Right lung (tissue), 5 donors: Measurements from ENCODE around the gene PRKG1. TPM values are rescaled to one million over a fixed set of nuclear protein-coding genes. Genes with fewer than 3 reads are reported as not detected.
A peak's percentile ranks its signal among the peaks of the same experiment; 100 is the strongest.
"Not testable (repeated sequence)": the region's sequence is repeated elsewhere in the genome, so short reads cannot be mapped to it uniquely, and the experiment has no call there.

Experiments
- DNase-seq, 2 donors: peaks; one replicate each; pipeline ENCODE4 v3.0.0-alpha.2; 2013
- polyA plus RNA-seq, 5 donors: library from polyadenylated mRNA; unstranded; fragments of 120-200 nt; gene quantifications; one replicate each; pipeline versions ENCODE4 v1.2.1 to v1.2.3, GENCODE V29; 2013; ENCODE audit warnings: inconsistent platforms in 1 of 5, low replicate concordance in 1 of 5; ENCODE audit not compliant: insufficient read length in 5 of 5, insufficient read depth in 1 of 5

Gene PRKG1
- polyA plus RNA-seq, 5 donors, result 12.4 to 21.3 (median 15.8) TPM

- no peak for DNase-seq
Observed at GRCh38 chr10:51270936-51271530, 196.7 kb downstream of the PRKG1 start.

- not testable (repeated sequence) for DNase-seq
Observed at GRCh38 chr10:51272099-51272498, 197.8 kb downstream of the PRKG1 start.

GRCh38 chr10:51272555-51272954 lies 198.3 kb downstream of the PRKG1 start:
- DNase-seq, result no peak

GRCh38 chr10:51273574-51273973 lies 199.3 kb downstream of the PRKG1 start:
- DNase-seq, result no peak

GRCh38 chr10:51276097-51276496 lies 201.8 kb downstream of the PRKG1 start:
- DNase-seq, result not testable (repeated sequence)

DNA sequence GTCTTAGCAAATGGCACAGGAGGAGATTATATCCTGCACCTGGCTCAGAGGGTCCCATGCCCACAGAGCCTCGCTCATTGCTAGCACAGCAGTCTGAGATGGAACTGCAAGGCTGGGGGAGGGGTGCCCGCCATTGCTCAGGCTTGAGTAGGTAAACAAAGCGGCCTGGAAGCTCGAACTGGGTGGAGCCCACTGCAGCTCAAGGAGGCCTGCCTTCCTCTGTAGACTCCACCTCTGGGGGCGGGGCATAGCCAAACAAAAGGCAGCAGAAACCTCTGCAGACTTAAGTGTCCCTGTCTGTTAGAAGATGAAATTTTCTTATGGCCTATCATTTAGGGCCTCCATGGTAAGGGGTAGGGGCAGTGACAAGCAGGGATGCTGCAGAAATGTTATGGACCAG lies 207.1 kb downstream of the PRKG1 start:
- DNase-seq, result not testable (repeated sequence)

GRCh38 chr10:51285601-51286000 lies 211.3 kb downstream of the PRKG1 start:
- DNase-seq, result no peak

DNA sequence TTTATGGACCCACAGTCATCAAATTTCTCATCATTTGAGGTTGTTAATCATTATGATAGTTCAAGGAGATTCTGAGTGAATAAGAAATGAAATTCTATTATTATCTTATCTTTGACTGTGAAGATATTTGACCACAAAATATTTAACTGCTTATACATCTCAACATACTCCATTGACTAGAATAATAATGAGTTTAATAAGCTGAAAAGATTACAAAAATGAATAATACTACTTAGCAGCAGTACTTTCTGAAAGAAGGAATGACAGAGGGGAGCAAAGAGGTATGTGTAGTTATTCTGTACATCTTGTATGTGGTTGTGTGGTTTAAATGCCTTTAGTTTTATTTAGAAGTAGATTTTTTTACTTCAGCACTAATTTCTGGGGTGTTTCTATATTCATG lies 214.2 kb downstream of the PRKG1 start:
- DNase-seq, result no peak

DNA sequence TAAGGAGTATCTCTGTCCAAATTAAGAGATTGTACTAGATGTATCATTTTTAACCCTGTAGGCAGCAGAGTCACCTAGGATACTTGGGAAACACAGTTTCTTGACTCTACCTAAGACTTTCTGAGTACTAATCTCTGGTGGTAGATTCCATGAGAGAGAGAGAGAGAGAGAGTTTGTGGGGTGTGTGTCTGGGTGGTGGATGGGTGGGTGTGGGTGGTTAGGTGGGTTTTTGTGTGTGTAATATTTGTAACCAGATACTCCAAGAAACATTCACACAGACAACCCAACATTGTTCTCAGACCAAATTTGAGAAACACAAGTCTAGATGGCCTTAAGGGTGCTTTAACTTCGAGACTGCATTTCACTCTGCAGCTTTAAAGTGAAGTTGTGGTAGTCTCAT lies 215.2 kb downstream of the PRKG1 start:
- no peak for DNase-seq

GRCh38 chr10:51291961-51292360 lies 217.7 kb downstream of the PRKG1 start:
- DNase-seq, result no peak

GRCh38 chr10:51297438-51297837 lies 223.2 kb downstream of the PRKG1 start:
- DNase-seq, result no peak

DNA sequence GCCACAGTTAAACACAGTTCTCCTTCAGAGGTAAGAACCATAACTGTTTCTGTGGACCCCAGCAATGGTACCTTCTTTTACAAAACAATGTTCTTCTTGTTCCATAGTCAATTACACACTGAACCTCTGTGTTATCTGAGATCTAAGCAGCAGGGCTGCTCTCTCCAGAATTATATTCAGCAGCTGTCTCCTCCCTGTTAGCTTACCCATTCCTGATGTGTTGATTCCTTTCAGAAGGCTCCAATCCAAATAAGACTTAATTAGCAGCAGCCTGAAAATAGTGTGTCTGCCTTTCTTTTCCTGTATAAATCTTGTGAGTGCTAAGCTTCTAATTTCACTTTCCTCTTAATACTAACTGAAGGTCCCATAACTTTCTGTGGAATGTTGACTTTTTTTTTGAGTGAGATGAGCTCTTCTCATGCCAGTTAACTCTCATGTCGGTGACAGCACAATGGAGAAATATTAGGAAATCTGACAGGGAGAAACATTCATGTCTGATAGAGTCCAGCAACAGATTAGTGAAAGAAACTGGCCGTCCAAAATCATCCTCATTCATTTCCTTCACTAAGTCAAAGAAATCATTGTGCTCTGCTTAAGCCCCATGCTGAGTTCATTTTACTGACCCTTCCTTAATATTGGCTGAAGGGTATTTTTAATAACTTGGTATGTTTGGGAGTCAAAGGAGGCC lies 226.5 kb downstream of the PRKG1 start:
- DNase-seq, result no peak

DNA sequence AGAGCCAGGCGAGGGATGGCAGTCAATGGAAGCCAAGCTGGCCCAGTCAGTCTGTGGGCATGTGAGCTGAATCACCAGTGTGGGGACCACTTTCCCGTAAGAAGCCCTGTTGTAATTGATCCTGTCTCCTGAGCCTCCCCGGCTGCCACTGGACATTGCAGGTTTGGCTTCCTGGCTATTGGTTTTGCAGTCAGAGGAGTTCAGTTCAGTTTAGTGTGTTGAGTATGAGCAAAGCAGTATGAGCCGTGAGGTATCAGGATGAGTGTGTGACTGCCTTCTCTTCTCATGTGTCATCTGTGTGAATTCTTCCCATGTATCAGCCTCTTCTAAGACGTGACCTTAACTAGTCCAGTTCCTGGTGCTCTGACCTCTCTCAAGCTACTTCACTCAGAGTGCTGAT lies 227.4 kb downstream of the PRKG1 start:
- DNase-seq, result no peak

DNA sequence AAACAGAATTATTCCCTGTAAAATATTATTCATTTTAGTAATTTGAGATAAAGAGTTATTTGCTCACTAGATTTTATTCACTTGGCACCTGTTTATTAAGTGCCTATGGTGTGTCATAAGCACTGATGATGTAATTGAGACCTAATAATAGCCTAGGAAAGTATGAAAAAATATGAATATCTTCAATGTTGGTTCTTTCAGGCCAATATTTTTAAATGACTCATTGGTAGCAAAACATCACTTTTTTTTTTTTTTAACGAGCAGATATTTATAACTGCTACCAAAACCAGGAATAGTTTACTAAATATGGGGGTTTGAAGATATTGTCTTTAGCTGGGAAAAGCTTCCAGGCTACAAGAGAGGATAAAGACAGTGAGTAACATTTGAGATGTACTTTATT lies 228.0 kb downstream of the PRKG1 start:
- DNase-seq, result no peak

GRCh38 chr10:51308116-51308515 lies 233.8 kb downstream of the PRKG1 start:
- DNase-seq, result no peak

DNA sequence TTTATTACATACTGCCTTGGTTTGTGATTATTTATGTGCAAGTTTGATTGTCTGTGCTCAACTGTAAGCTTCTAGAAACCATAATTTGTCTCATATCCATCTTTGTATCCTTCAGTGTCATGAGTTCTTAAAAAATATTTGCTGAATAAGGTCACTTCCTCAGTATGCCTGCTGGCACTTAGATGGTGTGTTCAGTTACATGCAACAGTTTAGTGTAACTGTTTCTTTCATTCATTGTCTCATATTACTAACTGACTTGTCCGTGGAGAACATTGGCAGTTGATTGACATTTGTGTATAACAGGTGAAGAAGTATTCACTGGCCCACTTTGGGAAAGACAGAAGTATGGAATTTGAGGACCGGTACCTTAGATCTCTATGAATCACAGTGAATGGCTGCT lies 236.9 kb downstream of the PRKG1 start:
- no peak for DNase-seq

DNA sequence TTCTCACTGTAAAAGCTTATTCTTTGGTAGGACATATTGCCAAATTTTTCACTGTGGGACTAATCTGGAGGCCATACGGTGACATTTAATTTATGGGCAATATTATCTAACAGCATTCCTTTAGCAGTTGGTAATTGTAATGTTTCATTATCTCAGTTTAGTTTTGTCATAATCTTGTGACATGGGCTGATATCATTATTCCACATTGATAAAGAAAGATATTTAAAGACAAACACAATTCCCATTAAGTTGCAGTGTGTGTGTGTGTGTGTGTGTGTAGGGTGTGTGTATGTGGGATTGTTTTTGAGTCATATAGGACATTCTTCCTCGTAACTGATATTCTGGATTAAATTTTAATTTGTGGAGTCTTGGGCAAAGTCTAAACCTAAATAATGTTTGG lies 238.5 kb downstream of the PRKG1 start:
- no peak for DNase-seq

DNA sequence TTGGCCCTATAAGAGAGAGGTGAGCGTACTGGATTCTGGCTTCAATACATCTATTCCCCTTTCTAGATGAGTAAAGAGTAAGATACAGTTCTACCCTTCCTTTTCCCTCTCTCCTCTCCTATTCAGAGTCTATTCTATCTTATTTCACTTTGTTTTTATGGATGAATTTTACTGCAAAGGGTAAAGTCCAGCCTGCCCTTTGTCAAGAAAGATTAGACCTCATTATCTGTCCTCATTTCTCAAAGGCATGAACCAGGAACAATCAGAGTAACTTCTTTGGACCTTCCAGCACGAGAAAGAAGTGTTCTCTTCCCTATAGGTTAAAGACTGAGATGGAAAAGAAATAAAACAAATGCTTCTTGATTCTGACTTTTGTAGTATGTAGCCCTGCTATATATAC lies 239.0 kb downstream of the PRKG1 start:
- no peak for DNase-seq

DNA sequence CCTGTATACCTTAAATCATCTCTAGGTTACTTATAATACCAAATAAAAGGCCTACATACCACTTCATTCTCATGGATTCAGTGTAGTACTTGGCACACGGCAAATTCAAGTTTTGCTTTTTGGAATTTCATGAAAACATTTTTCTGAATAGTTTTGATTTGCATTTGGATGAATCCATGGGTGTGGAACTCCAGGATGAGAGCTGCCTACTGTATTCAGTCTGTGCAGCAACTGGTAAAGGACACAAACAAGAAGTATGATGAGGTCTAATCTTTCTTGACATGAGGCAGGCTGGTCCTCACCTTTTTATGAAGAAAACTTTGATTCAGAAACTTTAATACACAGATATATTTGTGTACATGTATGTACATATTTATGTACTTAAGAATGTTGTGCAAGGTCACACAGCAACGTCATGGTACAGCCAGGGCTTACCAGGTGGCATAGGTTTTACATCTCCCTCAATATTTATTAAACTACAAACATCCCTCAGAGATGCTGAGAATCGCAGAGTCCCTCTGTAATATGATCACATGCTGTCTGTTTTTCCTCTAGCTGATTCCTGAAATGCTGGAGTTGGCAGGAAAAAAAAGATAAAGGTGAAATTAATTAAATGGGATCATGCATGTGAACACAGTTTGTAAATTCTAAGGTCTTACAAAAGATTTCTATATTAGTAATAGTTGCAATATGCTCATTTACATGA lies 239.6 kb downstream of the PRKG1 start:
- DNase-seq, result no peak

DNA sequence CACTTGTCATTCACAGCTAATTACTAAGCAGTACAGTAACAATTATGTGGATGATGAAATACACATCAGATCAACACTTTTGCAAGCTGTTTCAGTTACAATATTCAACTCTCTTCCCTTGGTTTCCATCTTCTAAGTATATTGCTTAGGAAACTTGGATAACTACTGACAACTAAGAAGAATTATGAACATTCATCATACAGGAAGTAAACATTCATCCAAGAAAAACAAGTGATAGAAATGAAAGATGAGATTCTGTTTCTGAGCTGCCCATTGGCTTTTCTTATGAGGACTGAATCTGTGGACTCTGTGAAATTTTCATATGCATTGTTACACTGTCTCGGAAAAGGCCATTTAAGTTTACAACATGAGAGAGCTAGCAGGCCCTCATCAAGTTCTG lies 240.2 kb downstream of the PRKG1 start:
- DNase-seq, result peak; percentile 56 to 64

DNA sequence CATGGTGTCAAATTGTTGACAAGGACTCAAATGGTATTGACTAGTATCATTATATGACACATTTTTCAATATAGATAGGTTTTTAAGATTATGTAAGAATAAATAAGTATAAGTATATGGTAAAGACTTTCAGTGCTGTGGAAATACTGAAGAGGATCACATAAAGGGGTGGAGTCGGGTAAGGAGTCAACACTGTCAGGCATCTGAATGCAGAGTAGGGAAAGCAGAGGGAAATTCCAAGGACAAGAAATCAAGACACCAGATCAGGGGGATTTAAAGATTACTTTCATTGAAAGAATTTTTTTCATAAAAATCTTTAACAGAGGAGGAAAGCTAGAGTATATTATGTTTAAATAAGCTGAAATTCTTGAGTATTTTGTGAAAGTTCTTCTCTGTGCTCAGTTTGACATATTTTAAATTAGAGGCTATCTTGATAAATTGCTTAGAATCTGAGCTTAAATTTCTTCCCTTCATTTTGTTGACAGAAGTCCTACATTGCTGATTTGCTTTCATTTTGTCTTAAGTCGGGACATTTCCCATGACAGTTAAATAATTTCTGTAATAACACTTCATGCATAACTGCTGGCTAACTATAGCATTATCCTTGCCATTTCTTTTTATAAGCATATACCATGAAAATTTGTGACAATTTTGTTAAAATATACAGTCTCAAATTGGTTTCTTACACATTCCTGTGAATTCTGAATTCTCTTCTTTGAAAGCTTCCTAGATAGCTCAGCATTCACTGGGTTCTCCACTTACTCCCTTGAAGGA lies 244.3 kb downstream of the PRKG1 start:
- DNase-seq, result no peak

DNA sequence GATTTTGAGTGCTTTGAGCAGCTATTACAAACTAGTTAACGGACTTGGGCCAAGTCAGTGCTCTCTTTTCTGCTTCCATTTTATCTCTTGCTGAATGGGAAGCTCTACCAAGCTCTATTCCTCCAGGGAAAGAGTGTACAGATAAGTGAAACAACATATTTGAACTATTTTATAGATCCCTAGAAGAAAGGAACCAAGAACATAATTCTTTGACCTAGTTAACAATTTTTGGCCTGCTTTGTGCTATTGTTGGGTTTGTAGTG lies 244.8 kb downstream of the PRKG1 start:
- no peak for DNase-seq

DNA sequence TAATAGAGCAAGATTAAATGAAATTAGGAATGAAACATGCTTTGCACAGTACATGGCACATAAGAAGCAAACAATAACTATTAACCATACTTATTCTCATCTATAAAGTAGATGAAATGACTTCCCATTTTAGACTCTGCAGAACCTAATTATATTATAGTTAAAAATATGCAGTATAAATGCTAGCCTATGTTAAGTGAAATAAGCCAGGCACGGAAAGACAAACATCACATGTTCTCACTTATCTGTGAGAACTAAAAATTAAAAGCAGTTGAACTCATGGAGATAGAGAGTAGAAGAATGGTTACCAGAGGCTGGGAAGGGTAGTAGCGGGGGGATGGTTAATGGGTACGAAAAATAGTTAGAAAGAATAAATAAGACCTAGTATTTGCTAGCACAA lies 247.0 kb downstream of the PRKG1 start:
- no peak for DNase-seq
